ENCODE results near the gene C1orf122. TPM values are rescaled to one million over a fixed set of nuclear protein-coding genes. Genes with fewer than 3 reads are reported as not detected.

C1orf122 gene
- total and polyA plus RNA-seq, 4 experiments from 2014 or later, result 12.4 to 28.9 (median 17.9) TPM

GRCh38 chr1:37817481-37817880 lies 9.9 kb downstream of the C1orf122 start:
- CTCF ChIA-PET (ENCODE audit: partially characterized antibody), result interaction anchor here (0.9 to 1.4 kb wide), 2 partner anchors 33 to 42 kb away, joined by 3 to 5 read pairs; partner anchors contain the start of gene MTF1
- no peak overlapping the region for H3K4me3 Mint-ChIP-seq
- DNase-seq, result no peak
- H3K27ac Mint-ChIP-seq, result peak overlapping the region in 2 of 7 donors; percentile 27 to 52
- POLR2A ChIA-PET (ENCODE audit: partially characterized antibody), result interaction anchor here (0.8 kb wide), 1 partner anchor 9 kb away, joined by 4 read pairs; the partner anchor contains the start of genes C1orf122 and YRDC
- no peaks in the 10 kb centered on the region for H3K9me3 Mint-ChIP-seq
- H3K9me3 ChIP-seq (ENCODE audit: control insufficient read depth in 1 of 2, low read length in 2 of 2), result no peaks in the 10 kb centered on the region
- no peaks in the 10 kb centered on the region for H3K4me1 Mint-ChIP-seq
- no peak overlapping the region for H3K27ac ChIP-seq (ENCODE audit: low read depth, low read length)
- no peaks in the 10 kb centered on the region for H3K4me1 ChIP-seq (ENCODE audit: insufficient read depth, low read length)
- H3K27me3 ChIP-seq (ENCODE audit: insufficient read depth, low read length), result no peaks in the 10 kb centered on the region
- intact Hi-C loops (cut with micrococcal nuclease), result no loop called here
- peaks cover 40 to 56% of the 10 kb centered on the region in 2 donors for H3K36me3 Mint-ChIP-seq
- H3K36me3 ChIP-seq (ENCODE audit: insufficient read depth, low read length), result peaks cover 32% of the 10 kb centered on the region
- no peak overlapping the region for H3K4me3 ChIP-seq (ENCODE audit: low read length in 2 of 2)
- H3K27me3 Mint-ChIP-seq, result no peaks in the 10 kb centered on the region

- CTCF ChIA-PET (ENCODE audit: partially characterized antibody), result interaction anchor here (2.6 kb wide), 1 partner anchor 9 kb away, joined by 9 read pairs; no protein-coding TSS in a partner anchor
- peaks cover 44% of the 10 kb centered on the region for H3K36me3 ChIP-seq (ENCODE audit: insufficient read depth, low read length)
- Mint-ChIP-seq H3K4me1 (no peaks in the 10 kb centered on the region), H3K36me3 (peaks cover 39 to 65% of the 10 kb centered on the region in 2 donors), H3K27ac (no peak overlapping the region), H3K9me3 (no peaks in the 10 kb centered on the region), H3K4me3 (no peak overlapping the region), H3K27me3 (no peaks in the 10 kb centered on the region)
- H3K9me3 ChIP-seq (ENCODE audit: control insufficient read depth in 1 of 2, low read length in 2 of 2), result no peaks in the 10 kb centered on the region
- H3K4me1 ChIP-seq (ENCODE audit: insufficient read depth, low read length), result no peaks in the 10 kb centered on the region
- H3K27ac ChIP-seq (ENCODE audit: low read depth, low read length), result no peak overlapping the region
- no peak for DNase-seq
- POLR2A ChIA-PET (ENCODE audit: partially characterized antibody), result no interaction called here
- no peaks in the 10 kb centered on the region for H3K27me3 ChIP-seq (ENCODE audit: insufficient read depth, low read length)
- H3K4me3 ChIP-seq (ENCODE audit: low read length in 2 of 2), result no peak overlapping the region
- intact Hi-C loops (cut with micrococcal nuclease), result no loop called here
Measured at GRCh38 chr1:37821481-37821880, 13.9 kb downstream of the C1orf122 start.

DNA sequence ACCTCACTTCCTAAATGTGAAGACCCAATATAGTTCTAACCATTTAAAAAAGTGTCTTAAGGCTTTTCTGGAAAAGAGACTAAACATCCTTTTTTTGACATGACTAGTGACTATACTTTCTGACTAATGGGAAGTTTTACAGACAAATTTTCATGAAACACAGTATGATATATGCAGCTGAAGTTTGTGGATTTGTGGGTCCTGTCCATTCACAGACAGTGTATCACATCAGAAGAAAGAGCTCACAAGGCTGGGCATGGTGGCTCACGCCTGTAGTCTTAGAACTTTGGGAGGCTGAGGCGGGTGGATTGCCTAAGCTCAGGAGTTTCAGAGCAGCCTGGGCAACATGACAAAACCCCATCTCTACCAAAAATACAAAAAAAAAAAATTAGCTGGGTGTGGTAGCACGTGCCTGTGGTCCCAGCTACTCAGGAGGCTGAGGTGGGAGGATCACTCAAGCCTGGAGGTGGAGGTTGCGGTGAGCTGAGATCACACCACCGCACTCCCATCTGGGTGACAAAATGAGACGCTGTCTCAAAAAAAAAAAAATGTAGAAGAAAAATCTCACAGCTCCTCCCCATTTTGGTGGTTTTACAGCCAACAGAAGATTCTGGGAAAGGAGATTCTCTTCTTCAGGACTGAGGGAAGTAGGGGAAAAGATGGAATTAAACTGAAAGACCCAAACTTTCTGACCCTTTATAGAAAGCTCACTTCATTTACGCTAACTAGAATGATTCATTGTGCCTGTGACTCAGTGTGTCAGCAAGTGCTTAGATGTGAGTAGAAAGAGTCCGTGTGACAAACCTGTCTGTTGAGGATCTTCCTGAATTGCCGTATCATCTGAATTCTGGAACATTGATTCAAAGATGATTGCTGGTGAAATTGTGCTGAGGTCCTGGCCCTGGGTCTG lies 15.6 kb downstream of the C1orf122 start:
- Histone ChIP-seq H3K9me3 (ENCODE audit: control insufficient read depth in 1 of 2, low read length in 2 of 2) (no peaks in the 10 kb centered on the region), H3K4me3 (ENCODE audit: low read length in 2 of 2) (no peak overlapping the region), H3K36me3 (ENCODE audit: insufficient read depth, low read length) (peaks cover 32% of the 10 kb centered on the region), H3K4me1 (ENCODE audit: insufficient read depth, low read length) (no peaks in the 10 kb centered on the region), H3K27me3 (ENCODE audit: insufficient read depth, low read length) (no peaks in the 10 kb centered on the region), H3K27ac (ENCODE audit: low read depth, low read length) (no peak overlapping the region)
- H3K4me1 Mint-ChIP-seq, result no peaks in the 10 kb centered on the region
- DNase-seq, result no peak
- H3K36me3 Mint-ChIP-seq, result peaks cover 38 to 65% of the 10 kb centered on the region in 2 donors
- intact Hi-C loops (cut with micrococcal nuclease), result no loop called here
- ChIA-PET POLR2A (ENCODE audit: partially characterized antibody) (interaction anchor here (1.2 kb wide), 1 partner anchor 15 kb away, joined by 3 read pairs; the partner anchor contains the start of gene YRDC), CTCF (ENCODE audit: partially characterized antibody) (interaction anchor here (0.9 to 2.6 kb wide), 2 partner anchors 11 to 37 kb away, joined by 4 to 9 read pairs; no protein-coding TSS in a partner anchor)
- no peaks in the 10 kb centered on the region for H3K9me3 Mint-ChIP-seq
- no peaks in the 10 kb centered on the region for H3K27me3 Mint-ChIP-seq
- no peak overlapping the region for H3K4me3 Mint-ChIP-seq
- H3K27ac Mint-ChIP-seq, result peak overlapping the region in 1 of 7 donors; percentile 28

- CTCF ChIA-PET (ENCODE audit: partially characterized antibody), result no interaction called here
- Mint-ChIP-seq H3K27me3 (no peaks in the 10 kb centered on the region), H3K9me3 (no peaks in the 10 kb centered on the region), H3K27ac (no peak overlapping the region), H3K4me3 (no peak overlapping the region), H3K36me3 (peaks cover 41 to 66% of the 10 kb centered on the region in 2 donors), H3K4me1 (no peaks in the 10 kb centered on the region)
- peaks cover 36% of the 10 kb centered on the region for H3K36me3 ChIP-seq (ENCODE audit: insufficient read depth, low read length)
- H3K4me3 ChIP-seq (ENCODE audit: low read length in 2 of 2), result no peak overlapping the region
- no peak overlapping the region for H3K27ac ChIP-seq (ENCODE audit: low read depth, low read length)
- intact Hi-C loops (cut with micrococcal nuclease), result no loop called here
- POLR2A ChIA-PET (ENCODE audit: partially characterized antibody), result no interaction called here
- H3K4me1 ChIP-seq (ENCODE audit: insufficient read depth, low read length), result no peaks in the 10 kb centered on the region
- H3K9me3 ChIP-seq (ENCODE audit: control insufficient read depth in 1 of 2, low read length in 2 of 2), result no peaks in the 10 kb centered on the region
- H3K27me3 ChIP-seq (ENCODE audit: insufficient read depth, low read length), result no peaks in the 10 kb centered on the region
- DNase-seq, result no peak
Measured at GRCh38 chr1:37824001-37824400, 16.4 kb downstream of the C1orf122 start.

DNA sequence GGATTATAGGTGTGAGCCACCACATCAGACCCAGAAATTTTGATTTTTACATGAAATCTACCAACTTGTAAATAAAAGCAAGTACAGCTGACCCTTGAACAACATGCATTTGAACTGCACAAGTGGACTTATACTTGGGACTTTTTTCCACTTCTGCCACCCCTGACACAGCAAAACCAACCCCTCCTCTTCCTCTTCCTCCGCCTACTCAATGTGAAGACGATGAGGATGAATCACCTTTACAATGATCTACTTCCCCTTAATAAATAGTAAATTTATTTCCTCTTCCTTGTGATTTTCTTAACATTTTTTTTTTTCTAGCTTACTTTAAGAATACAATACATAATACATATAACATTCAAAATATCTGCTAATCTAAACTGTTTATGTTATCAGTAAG lies 17.9 kb downstream of the C1orf122 start:
- Mint-ChIP-seq H3K36me3 (peaks cover 44 to 66% of the 10 kb centered on the region in 2 donors), H3K27ac (peak overlapping the region in 5 of 7 donors; percentile 15 to 61 (median 52))
- no peak overlapping the region for H3K27ac ChIP-seq (ENCODE audit: low read depth, low read length)

DNA sequence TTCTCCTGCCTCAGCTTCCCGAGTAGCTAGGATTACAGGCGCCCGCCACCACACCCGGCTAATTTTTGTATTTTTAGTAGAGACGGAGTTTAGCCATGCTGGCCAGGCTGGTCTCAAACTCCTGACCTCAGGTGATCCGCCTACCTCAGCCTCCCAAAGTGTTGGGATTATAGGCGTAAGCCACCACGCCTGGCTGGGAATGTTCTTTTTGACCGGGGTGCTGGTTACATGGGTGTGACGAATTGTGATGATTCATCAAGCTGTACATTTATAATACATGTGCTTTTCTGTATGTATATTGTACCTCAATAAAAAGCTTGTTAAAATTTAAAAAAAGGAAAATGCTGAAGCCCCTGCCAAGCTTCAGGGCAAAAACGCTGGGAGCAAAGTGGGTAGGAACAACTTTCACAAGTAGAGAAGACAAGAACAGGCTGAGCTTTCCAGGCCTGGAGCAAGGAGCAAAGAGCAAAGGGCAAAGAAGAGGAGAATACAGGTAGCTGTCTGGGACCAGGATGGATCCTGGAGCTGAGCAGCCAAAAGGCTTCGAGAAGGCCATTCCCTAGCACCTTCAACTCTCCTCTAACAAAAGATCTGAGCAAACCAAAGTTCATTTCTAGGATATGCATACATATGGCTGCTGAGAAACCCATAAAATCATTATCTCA lies 21.0 kb downstream of the C1orf122 start:
- peaks cover 23% of the 10 kb centered on the region for H3K36me3 ChIP-seq (ENCODE audit: insufficient read depth, low read length)
- no peak overlapping the region for H3K4me3 Mint-ChIP-seq
- no peak overlapping the region for H3K27ac ChIP-seq (ENCODE audit: low read depth, low read length)
- intact Hi-C loops (cut with micrococcal nuclease), result no loop called here
- H3K27me3 Mint-ChIP-seq, result no peaks in the 10 kb centered on the region
- no peak overlapping the region for H3K4me3 ChIP-seq (ENCODE audit: low read length in 2 of 2)
- no peaks in the 10 kb centered on the region for H3K27me3 ChIP-seq (ENCODE audit: insufficient read depth, low read length)
- H3K9me3 ChIP-seq (ENCODE audit: control insufficient read depth in 1 of 2, low read length in 2 of 2), result no peaks in the 10 kb centered on the region
- no peaks in the 10 kb centered on the region for H3K4me1 Mint-ChIP-seq
- ChIA-PET POLR2A (ENCODE audit: partially characterized antibody) (no interaction called here), CTCF (ENCODE audit: partially characterized antibody) (no interaction called here)
- H3K27ac Mint-ChIP-seq, result peak overlapping the region in 1 of 7 donors; percentile 32
- H3K9me3 Mint-ChIP-seq, result no peaks in the 10 kb centered on the region
- H3K4me1 ChIP-seq (ENCODE audit: insufficient read depth, low read length), result no peaks in the 10 kb centered on the region
- no peak for DNase-seq
- H3K36me3 Mint-ChIP-seq, result peaks cover 41 to 64% of the 10 kb centered on the region in 2 donors

More for the DNA sequence above, 17.9 kb downstream of the C1orf122 start:
- ChIA-PET POLR2A (ENCODE audit: partially characterized antibody) (no interaction called here), CTCF (ENCODE audit: partially characterized antibody) (interaction anchor here (1.2 kb wide), 1 partner anchor 14 kb away, joined by 3 read pairs; no protein-coding TSS in a partner anchor)
- H3K27me3 ChIP-seq (ENCODE audit: insufficient read depth, low read length), result no peaks in the 10 kb centered on the region
- no peaks in the 10 kb centered on the region for H3K9me3 ChIP-seq (ENCODE audit: control insufficient read depth in 1 of 2, low read length in 2 of 2)
- no peak overlapping the region for H3K4me3 ChIP-seq (ENCODE audit: low read length in 2 of 2)
- H3K36me3 ChIP-seq (ENCODE audit: insufficient read depth, low read length), result peaks cover 30% of the 10 kb centered on the region
- Mint-ChIP-seq H3K4me3 (no peak overlapping the region), H3K4me1 (no peaks in the 10 kb centered on the region), H3K9me3 (no peaks in the 10 kb centered on the region), H3K27me3 (no peaks in the 10 kb centered on the region)
- no peaks in the 10 kb centered on the region for H3K4me1 ChIP-seq (ENCODE audit: insufficient read depth, low read length)
- DNase-seq, result no peak
- intact Hi-C loops (cut with micrococcal nuclease), result no loop called here

GRCh38 chr1:37831109-37831508 lies 23.5 kb downstream of the C1orf122 start:
- no peak overlapping the region for H3K4me3 ChIP-seq (ENCODE audit: low read length in 2 of 2)
- no peak for DNase-seq
- CTCF ChIA-PET (ENCODE audit: partially characterized antibody), result interaction anchor here (1.2 kb wide), 1 partner anchor 14 kb away, joined by 3 read pairs; no protein-coding TSS in a partner anchor
- H3K36me3 Mint-ChIP-seq, result peaks cover 49 to 70% of the 10 kb centered on the region in 2 donors
- no peak overlapping the region for H3K27ac Mint-ChIP-seq
- POLR2A ChIA-PET (ENCODE audit: partially characterized antibody), result no interaction called here
- no peaks in the 10 kb centered on the region for H3K4me1 ChIP-seq (ENCODE audit: insufficient read depth, low read length)
- H3K36me3 ChIP-seq (ENCODE audit: insufficient read depth, low read length), result peaks cover 38% of the 10 kb centered on the region
- no peaks in the 10 kb centered on the region for H3K4me1 Mint-ChIP-seq
- no peak overlapping the region for H3K4me3 Mint-ChIP-seq
- intact Hi-C loops (cut with micrococcal nuclease), result no loop called here
- no peaks in the 10 kb centered on the region for H3K9me3 ChIP-seq (ENCODE audit: control insufficient read depth in 1 of 2, low read length in 2 of 2)
- no peaks in the 10 kb centered on the region for H3K27me3 Mint-ChIP-seq
- no peak overlapping the region for H3K27ac ChIP-seq (ENCODE audit: low read depth, low read length)
- H3K27me3 ChIP-seq (ENCODE audit: insufficient read depth, low read length), result no peaks in the 10 kb centered on the region
- H3K9me3 Mint-ChIP-seq, result no peaks in the 10 kb centered on the region
